K562 (cell line): ENCODE results near the gene ZFP69B. TPM values are rescaled to one million over a fixed set of nuclear protein-coding genes. Genes with fewer than 3 reads are reported as not detected.

Experiments used
- ATAC-seq: fragments of 200-7000 bp; cut with Tn5 transposase; 3 replicates; pipeline ENCODE4 v1.9.1; 2020; ENCODE audit warnings: moderate library complexity
- BruUV-seq: library from RNA; stranded (reverse); fragments of 400-500 nt; replicated peaks from 2 replicates; lab custom pipeline; 2021; lab: Mats Ljungman, UMichigan
- CTCF ChIA-PET: fragments of 300-600 bp; formaldehyde crosslinking; extraction: SDS; loops from one replicate; lab custom pipeline; 2021; ENCODE audit warnings: low intra/inter-chr PET ratio; lab: Yijun Ruan, JAX
- POLR2A ChIA-PET: fragments of 300-600, 350-650 bp; sonication (Branson Sonifier 250); formaldehyde crosslinking; extraction: SDS; loops from one replicate; lab custom pipeline; 2021; ENCODE audit warnings: antibody characterized with exemption, inconsistent platforms; lab: Yijun Ruan, JAX
- DNase-seq, 4 experiments: peaks; one replicate each; pipeline versions ENCODE4 v3.0.0 to v3.0.0-alpha.2; 2011 to 2018; ENCODE audit warnings: low spot score in 3 of 4, mixed read lengths in 3 of 4; ENCODE audit errors: extremely low read depth in 1 of 4
- FAIRE-seq: peaks from 2 replicates; lab custom pipeline; 2011; peaks lifted over from hg19 to GRCh38; lab: Jason Lieb, UNC
- H2AFZ ChIP-seq: 2 replicates; pipeline ENCODE4 v1.6.0; 2011; ENCODE audit warnings: low read depth, low read length, control low read depth, inconsistent platforms
- H3K27ac ChIP-seq: fragments of 200-600 bp; 3 replicates; pipeline ENCODE4 v1.8.0; 2011; ENCODE audit warnings: low read depth, mild to moderate bottlenecking, control low read depth, inconsistent platforms, low read length, moderate library complexity, mixed read lengths; ENCODE audit errors: extremely low read depth
- H3K27me3 ChIP-seq, 2 experiments: fragments of 300-600 bp in 1 of 2; 2 replicates in 1 of 2; 3 replicates in 1 of 2; pipeline versions ENCODE4 v1.6.0 to v1.8.0; 2011; ENCODE audit warnings: inconsistent platforms in 2 of 2, low read length in 2 of 2, mild to moderate bottlenecking in 1 of 2, mixed read lengths in 1 of 2, moderate library complexity in 1 of 2; ENCODE audit not compliant: control insufficient read depth in 2 of 2, insufficient read depth in 2 of 2
- H3K36me3 ChIP-seq: fragments of 300-600 bp; 3 replicates; pipeline ENCODE4 v1.8.0; 2011; ENCODE audit warnings: mild to moderate bottlenecking, low read length, inconsistent platforms; ENCODE audit not compliant: control insufficient read depth, insufficient read depth
- H3K4me1 ChIP-seq, 2 experiments: fragments of 200-600 bp in 1 of 2; replicated peaks in 1 of 2; 2 replicates in 1 of 2; 3 replicates in 1 of 2; pipeline versions ENCODE4 v1.5.1 to v1.8.0; 2011; ENCODE audit warnings: inconsistent platforms in 2 of 2, low read length in 2 of 2, mild to moderate bottlenecking in 1 of 2, mixed read lengths in 1 of 2, moderate library complexity in 1 of 2; ENCODE audit not compliant: control insufficient read depth in 2 of 2, insufficient read depth in 2 of 2
- H3K4me2 ChIP-seq: 2 replicates; pipeline ENCODE4 v1.6.1; 2011; ENCODE audit warnings: low read length, control low read depth, inconsistent platforms, mixed read lengths; ENCODE audit not compliant: insufficient read depth
- H3K4me3 ChIP-seq: fragments of 200-600 bp; sonication (generic), shearing (Covaris generic); 2 replicates; pipeline ENCODE4 v1.5.1; 2016; ENCODE audit warnings: control low read depth, inconsistent platforms
- H3K79me2 ChIP-seq: fragments of 200-600 bp; 3 replicates; pipeline ENCODE4 v1.8.0; 2011; ENCODE audit warnings: low read length, inconsistent platforms; ENCODE audit not compliant: control insufficient read depth, insufficient read depth
- H3K9ac ChIP-seq, 2 experiments: 2 replicates each; pipeline versions ENCODE4 v1.6.0 to v1.6.1; 2011; ENCODE audit warnings: low read depth in 2 of 2, low read length in 2 of 2, control low read depth in 1 of 2, inconsistent platforms in 1 of 2, mild to moderate bottlenecking in 1 of 2, mixed read lengths in 1 of 2; ENCODE audit not compliant: insufficient read depth in 1 of 2
- H3K9me1 ChIP-seq: one replicate; pipeline ENCODE4 v1.6.0; 2011; ENCODE audit warnings: inconsistent platforms, mild to moderate bottlenecking, low read length, moderate library complexity; ENCODE audit not compliant: control insufficient read depth, insufficient read depth
- H3K9me3 ChIP-seq: replicated peaks from 2 replicates; pipeline ENCODE4 v1.5.1; 2011; ENCODE audit warnings: low read depth, low read length, inconsistent platforms; ENCODE audit not compliant: control insufficient read depth, insufficient read depth
- H4K20me1 ChIP-seq: replicated peaks from 2 replicates; pipeline ENCODE4 v1.6.1; 2011; ENCODE audit warnings: low read length, inconsistent platforms, mixed read lengths; ENCODE audit not compliant: control insufficient read depth, insufficient read depth
- BHLHE40 ChIP-seq: IDR thresholded peaks from 2 replicates; pipeline ENCODE4 v1.6.1; 2011; ENCODE audit warnings: low read length, improper control_type of control experiment
- CEBPB ChIP-seq: fragments of 450-650 bp; IDR thresholded peaks from 2 replicates; pipeline ENCODE4 v1.6.1; 2016; ENCODE audit warnings: missing genetic modification characterization, missing compliant biosample characterization
- CHD1 ChIP-seq: fragments of 200-600 bp; sonication (generic); IDR thresholded peaks from one replicate; pipeline ENCODE4 v1.6.1; 2012; ENCODE audit warnings: mild to moderate bottlenecking, moderate library complexity, low read length, inconsistent platforms
- CTBP1 ChIP-seq: fragments of 450-650 bp; IDR thresholded peaks from 2 replicates; pipeline ENCODE4 v1.6.1; 2016; ENCODE audit warnings: borderline replicate concordance
- ETV6 ChIP-seq, 3 experiments: fragments of 150-350 bp in 1 of 3; sonication (generic) in 1 of 3; formaldehyde crosslinking in 1 of 3; IDR thresholded peaks; 2 replicates each; pipeline versions ENCODE4 v1.6.1 to v1.8.0; 2014 to 2022; ENCODE audit warnings: borderline replicate concordance in 2 of 3, low read depth in 2 of 3, antibody characterized with exemption in 1 of 3, low read length in 1 of 3, mild to moderate bottlenecking in 1 of 3, missing genetic modification reagents in 1 of 3
- HNRNPLL ChIP-seq: fragments of 200-400 bp; formaldehyde crosslinking; IDR thresholded peaks from 2 replicates; pipeline ENCODE4 v1.6.1; 2017; ENCODE audit warnings: low read length, low read depth, mild to moderate bottlenecking; ENCODE audit not compliant: poor library complexity, severe bottlenecking
- KAT2B ChIP-seq: IDR thresholded peaks from one replicate; pipeline ENCODE4 v1.6.1; 2012; ENCODE audit warnings: low read depth, mild to moderate bottlenecking, control low read depth, inconsistent platforms, low read length, moderate library complexity
- PHTF2 ChIP-seq: fragments of 250-450 bp; sonication (Bioruptor Pico); IDR thresholded peaks from 2 replicates; pipeline ENCODE4 v1.5.0; 2021; ENCODE audit warnings: mild to moderate bottlenecking
- PML ChIP-seq: IDR thresholded peaks from 2 replicates; pipeline ENCODE4 v1.6.1; 2012; ENCODE audit warnings: low read length, inconsistent platforms
- RNF2 ChIP-seq: sonication (generic); IDR thresholded peaks from 2 replicates; pipeline ENCODE4 v1.6.1; 2016
- SIRT6 ChIP-seq: IDR thresholded peaks from one replicate; pipeline ENCODE4 v1.6.1; 2012; ENCODE audit warnings: low read depth, mild to moderate bottlenecking, control low read depth, inconsistent platforms, low read length, moderate library complexity
- STAT5A ChIP-seq: IDR thresholded peaks from 2 replicates; pipeline ENCODE4 v1.6.1; 2012; ENCODE audit warnings: low read length, inconsistent platforms, borderline replicate concordance
- ZNF57 ChIP-seq: fragments of 450-650 bp; formaldehyde crosslinking; IDR thresholded peaks from 2 replicates; pipeline ENCODE4 v1.4.0; 2020; ENCODE audit warnings: mild to moderate bottlenecking, moderate library complexity
- WGBS: fragments of 100-300 bp; shearing (Covaris generic); methylation state at CpG from one replicate; pipeline ENCODE4 v1.1.6; 2016; ENCODE audit warnings: low coverage, mixed read lengths; ENCODE audit not compliant: insufficient coverage; ENCODE audit errors: missing lambda C conversion rate; 5-methylcytosine and 5-hydroxymethylcytosine counted together
- in situ Hi-C: fragments of 300-500 bp; cut with MboI; formaldehyde crosslinking; loops from 4 replicates; pipeline ENCODE4 v1.15.0; 2018; ENCODE audit warnings: inconsistent platforms, mixed read lengths
- intact Hi-C: fragments of 100-400 bp; cut with micrococcal nuclease; formaldehyde crosslinking; loops from 2 replicates; pipeline ENCODE4 v1.14.2; 2022
- polyA plus RNA-seq, 8 experiments: library from polyadenylated mRNA; depleted of rRNA in 4 of 8; stranded (reverse) in 5 of 8; unstranded in 3 of 8; fragments of >200 nt; fragmentation: Nextera tagmentation in 2 of 8; fragmentation: Illumina TruSeq in 1 of 8; extraction: Ambion mirVana in 2 of 8; extraction: Trizol in 1 of 8; gene quantifications; 2 replicates each; pipeline versions ENCODE4 v1.2.1 to v1.2.3, GENCODE V29; 2011 to 2014; ENCODE audit warnings: inconsistent platforms in 1 of 8, missing spikeins in 1 of 8
- total RNA-seq, 7 experiments: library from RNA; depleted of rRNA in 6 of 7; stranded (reverse); fragments of >200 nt in 6 of 7; fragmentation: Illumina TruSeq in 2 of 7; extraction: Trizol in 2 of 7; gene quantifications; 2 replicates each; pipeline versions ENCODE4 v1.2.1 to v1.2.3, GENCODE V29; 2011 to 2021; ENCODE audit warnings: low replicate concordance in 1 of 7
- TF ChIP-seq, protein P1 (sequence below): fragments of 450-650 bp; IDR thresholded peaks from 2 replicates; pipeline ENCODE4 v1.6.1; 2016; ENCODE audit warnings: missing biosample characterization, missing genetic modification characterization
- TF ChIP-seq, protein P2 (sequence below), 2 experiments: fragments of 450-650 bp in 1 of 2; sonication (generic) in 1 of 2; formaldehyde crosslinking in 1 of 2; IDR thresholded peaks in 1 of 2; conservative IDR thresholded peaks in 1 of 2; 2 replicates each; pipeline versions ENCODE4 v1.6.1 to v1.8.1; 2016 to 2023; ENCODE audit warnings: mild to moderate bottlenecking in 2 of 2, moderate library complexity in 2 of 2, inconsistent platforms in 1 of 2, missing genetic modification reagents in 1 of 2

ZFP69B gene
- total and polyA plus RNA-seq, 9 of the 15 experiments (the other 6 are each of a cell fraction or from before 2014, with no cell fraction given), result 1.6 to 10.3 (median 8.4) TPM

DNA sequence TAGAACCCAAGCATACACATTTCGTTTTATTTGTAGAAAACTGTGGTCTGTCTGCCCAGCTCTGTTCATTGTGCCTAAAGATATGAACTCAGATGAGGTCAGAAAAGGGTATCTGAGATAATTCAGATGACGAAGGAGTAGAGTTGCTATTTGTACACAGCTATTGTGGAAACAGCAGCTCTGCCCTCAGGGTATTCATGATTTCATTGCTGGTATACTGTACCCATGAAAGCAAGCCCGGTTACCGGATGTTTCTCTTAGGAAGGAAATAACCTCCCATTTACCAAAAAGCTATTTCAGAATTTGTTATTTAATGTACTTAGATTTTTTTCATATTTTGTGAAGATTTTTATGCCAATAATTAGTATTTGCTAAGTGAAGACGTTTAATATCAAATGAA lies 39.0 kb upstream of the ZFP69B start:
- ChIA-PET POLR2A (interaction anchor here (0.7 to 1.4 kb wide), 4 partner anchors 13 to 230 kb away, joined by 3 to 4 read pairs (median 3); partner anchors contain the start of gene ZFP69B), CTCF (interaction anchor here (0.6 kb wide), 1 partner anchor 140 kb away, joined by 3 read pairs; no protein-coding TSS in a partner anchor)
- H3K9ac ChIP-seq, result no peak overlapping the region
- H3K79me2 ChIP-seq, result peaks cover 43% of the 10 kb centered on the region
- BruUV-seq, result no TSS peak
- H3K4me2 ChIP-seq, result no peak overlapping the region
- DNase-seq (no peak), FAIRE-seq (no peak), ATAC-seq (no peak)
- no peak overlapping the region for H3K27ac ChIP-seq
- H3K4me1 ChIP-seq, result no peaks in the 10 kb centered on the region
- H3K9me3 ChIP-seq, result no peaks in the 10 kb centered on the region
- H2AFZ ChIP-seq, result no peak overlapping the region
- peaks cover 94% of the 10 kb centered on the region for H3K36me3 ChIP-seq
- no peak overlapping the region for H3K4me3 ChIP-seq
- WGBS, result 92% methylated on average over 5 of the region's 5 CpGs
- H4K20me1 ChIP-seq, result no peaks in the 10 kb centered on the region
- in situ Hi-C loops (no loop called here), intact Hi-C loops (no loop called here)
- H3K27me3 ChIP-seq, result no peaks in the 10 kb centered on the region
- TF ChIP-seq ETV6 (IDR thresholded peaks at IDR 0.05; ENCODE audit: borderline replicate concordance in 1 of 2, low read depth in 2 of 2, low read length in 1 of 2) (no peak), ETV6 (CRISPR knock-in tag; IDR thresholded peaks at IDR 0.05; ENCODE audit: borderline replicate concordance) (no peak), CHD1 (no peak), STAT5A (no peak)
- H3K9me1 ChIP-seq, result no peaks in the 10 kb centered on the region

DNA sequence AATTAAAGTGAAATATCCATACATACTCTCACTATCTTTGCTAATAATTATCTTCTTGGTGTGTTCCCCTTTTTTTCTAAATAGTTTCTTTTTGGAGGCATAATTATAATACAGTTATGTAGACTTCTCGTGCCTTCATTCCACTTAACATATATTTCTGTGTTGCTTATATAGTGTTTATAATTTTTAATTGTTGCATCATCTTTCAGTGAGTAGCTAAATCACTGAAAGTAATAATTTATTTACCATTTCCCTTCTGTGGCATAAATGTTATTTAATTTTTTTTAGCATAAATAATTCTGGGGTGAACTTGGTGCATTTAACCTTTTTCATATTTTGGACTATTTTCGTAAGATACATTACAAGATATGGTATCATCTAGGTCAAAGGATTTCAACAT lies 38.4 kb upstream of the ZFP69B start:
- FAIRE-seq (no peak), ATAC-seq (no peak), DNase-seq (no peak)
- H3K4me1 ChIP-seq, result no peaks in the 10 kb centered on the region
- POLR2A ChIA-PET, result interaction anchor here (0.7 to 1.4 kb wide), 4 partner anchors 13 to 229 kb away, joined by 3 to 4 read pairs (median 3); partner anchors contain the start of gene ZFP69B
- H3K27ac ChIP-seq, result no peak overlapping the region
- no peak overlapping the region for H3K4me2 ChIP-seq
- H3K27me3 ChIP-seq, result no peaks in the 10 kb centered on the region
- H3K9me3 ChIP-seq, result no peaks in the 10 kb centered on the region
- H3K9ac ChIP-seq, result no peak overlapping the region
- H3K79me2 ChIP-seq, result peaks cover 37% of the 10 kb centered on the region
- CTCF ChIA-PET, result no interaction called here
- WGBS, result 89% methylated on average over 2 of the region's 2 CpGs
- intact Hi-C loops, result no loop called here
- H3K4me3 ChIP-seq, result no peak overlapping the region
- H3K36me3 ChIP-seq, result peaks cover 94% of the 10 kb centered on the region
- no peak overlapping the region for H2AFZ ChIP-seq
- no TSS peak for BruUV-seq
- no peaks in the 10 kb centered on the region for H4K20me1 ChIP-seq
- in situ Hi-C loops, result no loop called here
- H3K9me1 ChIP-seq, result no peaks in the 10 kb centered on the region
- TF ChIP-seq SIRT6, result no peak
- no peak for TF ChIP-seq PHTF2 (CRISPR knock-in tag)
- TF ChIP-seq, protein P1, sequence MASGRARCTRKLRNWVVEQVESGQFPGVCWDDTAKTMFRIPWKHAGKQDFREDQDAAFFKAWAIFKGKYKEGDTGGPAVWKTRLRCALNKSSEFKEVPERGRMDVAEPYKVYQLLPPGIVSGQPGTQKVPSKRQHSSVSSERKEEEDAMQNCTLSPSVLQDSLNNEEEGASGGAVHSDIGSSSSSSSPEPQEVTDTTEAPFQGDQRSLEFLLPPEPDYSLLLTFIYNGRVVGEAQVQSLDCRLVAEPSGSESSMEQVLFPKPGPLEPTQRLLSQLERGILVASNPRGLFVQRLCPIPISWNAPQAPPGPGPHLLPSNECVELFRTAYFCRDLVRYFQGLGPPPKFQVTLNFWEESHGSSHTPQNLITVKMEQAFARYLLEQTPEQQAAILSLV, result peak; percentile 52; the same call in 1 of the 2 replicates
- no peak for TF ChIP-seq RNF2
- no peak for TF ChIP-seq ZNF57 (CRISPR knock-in tag)
- TF ChIP-seq CEBPB, result peak; percentile 46; the same call in 1 of the 2 replicates
- TF ChIP-seq HNRNPLL, result no peak
- no peak for TF ChIP-seq PML
- TF ChIP-seq, protein P2, sequence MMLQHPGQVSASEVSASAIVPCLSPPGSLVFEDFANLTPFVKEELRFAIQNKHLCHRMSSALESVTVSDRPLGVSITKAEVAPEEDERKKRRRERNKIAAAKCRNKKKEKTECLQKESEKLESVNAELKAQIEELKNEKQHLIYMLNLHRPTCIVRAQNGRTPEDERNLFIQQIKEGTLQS (IDR thresholded peaks at IDR 0.05), result peak; percentile 84
- TF ChIP-seq, protein P2 (CRISPR knock-in tag; conservative IDR thresholded peaks at IDR 0.05), result no peak
- TF ChIP-seq CTBP1, result no peak
- no peak for TF ChIP-seq BHLHE40
- no peak for TF ChIP-seq KAT2B
